GM18511 (cell line): ENCODE results near the gene NPHP1.
"Not testable (repeated sequence)": the region's sequence is repeated elsewhere in the genome, so short reads cannot be mapped to it uniquely, and the experiment has no call there.

ENCODE experiments used
- ATAC-seq: cut with Tn5 transposase; IDR thresholded peaks from one replicate; pipeline ENCODE4 v1.9.1; 2021; ENCODE audit warnings: mild to moderate bottlenecking, moderate library complexity; ENCODE audit not compliant: unreplicated experiment

Gene NPHP1

GRCh38 chr2:110105183-110105582 lies 99.6 kb downstream of the NPHP1 start:
- no peak for ATAC-seq

GRCh38 chr2:110104025-110104771 lies 100.6 kb downstream of the NPHP1 start:
- no peak for ATAC-seq

- ATAC-seq = no peak
Observed at GRCh38 chr2:110103061-110103961, 101.5 kb downstream of the NPHP1 start.

GRCh38 chr2:110101901-110102803 lies 102.7 kb downstream of the NPHP1 start:
- peak; percentile 72 for ATAC-seq

- no peak for ATAC-seq
Observed at GRCh38 chr2:110101280-110101844, 103.5 kb downstream of the NPHP1 start.

GRCh38 chr2:110100880-110101279 lies 103.9 kb downstream of the NPHP1 start:
- ATAC-seq = not testable (repeated sequence)

GRCh38 chr2:110100480-110100879 lies 104.3 kb downstream of the NPHP1 start:
- ATAC-seq = no peak

GRCh38 chr2:110099471-110100225 lies 105.2 kb downstream of the NPHP1 start:
- no peak for ATAC-seq

- no peak for ATAC-seq
Observed at GRCh38 chr2:110099038-110099425, 105.8 kb downstream of the NPHP1 start.

GRCh38 chr2:110097506-110098220 lies 107.2 kb downstream of the NPHP1 start:
- no peak for ATAC-seq

- ATAC-seq = no peak
Observed at GRCh38 chr2:110095994-110096633, 108.7 kb downstream of the NPHP1 start.

- ATAC-seq = not testable (repeated sequence)
Observed at GRCh38 chr2:110094884-110095534, 109.8 kb downstream of the NPHP1 start.

- not testable (repeated sequence) for ATAC-seq
Observed at GRCh38 chr2:110093924-110094323, 110.9 kb downstream of the NPHP1 start.

- ATAC-seq = not testable (repeated sequence)
Observed at GRCh38 chr2:110090164-110090563, 114.6 kb downstream of the NPHP1 start.

- ATAC-seq = not testable (repeated sequence)
Observed at GRCh38 chr2:110083757-110084156, 121.1 kb downstream of the NPHP1 start.

GRCh38 chr2:110083162-110083561 lies 121.7 kb downstream of the NPHP1 start:
- ATAC-seq = not testable (repeated sequence)

- ATAC-seq = not testable (repeated sequence)
Observed at GRCh38 chr2:110078104-110078503, 126.7 kb downstream of the NPHP1 start.

GRCh38 chr2:110075896-110076295 lies 128.9 kb downstream of the NPHP1 start:
- not testable (repeated sequence) for ATAC-seq
